Measurements from ENCODE around the gene KLHL2. TPM values are rescaled to one million over a fixed set of nuclear protein-coding genes. Genes with fewer than 3 reads are reported as not detected.
A peak's percentile ranks its signal among the peaks of the same experiment; 100 is the strongest.
"Not testable (repeated sequence)": the region's sequence is repeated elsewhere in the genome, so short reads cannot be mapped to it uniquely, and the experiment has no call there.

KLHL2 gene
- total and polyA plus RNA-seq, 2 of the 13 experiments (the other 11 are each of a cell fraction or from before 2014, with no cell fraction given): 9.2 to 17.6 TPM

GRCh38 chr4:165229490-165230200 lies 22.3 kb downstream of the KLHL2 start:
- POLR2A ChIA-PET; H3K4me3 ChIP-seq (replicated peaks in 1 of 3; ENCODE audit: insufficient read depth in 1 of 3, low read depth in 2 of 3, low read length in 3 of 3); H3K79me2 ChIP-seq (ENCODE audit: insufficient read depth, low read length); intact Hi-C loops (cut with micrococcal nuclease; ENCODE audit: unreplicated experiment); H3K36me3 ChIP-seq (replicated peaks in 1 of 2; ENCODE audit: control insufficient read depth in 1 of 2, insufficient read depth in 2 of 2, low read length in 2 of 2); H2AFZ ChIP-seq (ENCODE audit: low read length); H3K4me1 ChIP-seq (ENCODE audit: insufficient read depth, low read length); H3K9me3 ChIP-seq (ENCODE audit: low read length); CTCF ChIA-PET (ENCODE audit: low intra/inter-chr PET ratio, low total read pairs); H3K9ac ChIP-seq (ENCODE audit: insufficient read depth, low read depth, low read length); ATAC-seq; DNase-seq (ENCODE audit: low spot score); H3K4me2 ChIP-seq (ENCODE audit: low read depth, low read length); BruUV-seq (replicated peaks); H4K20me1 ChIP-seq (ENCODE audit: insufficient read depth, low read length); in situ Hi-C loops (cut with HindIII; ENCODE audit: extremely low pct_ligation_motif_present, low pct_unique_long_range_greater_than_20kb); H3K27me3 ChIP-seq (ENCODE audit: control insufficient read depth in 1 of 2, insufficient read depth in 2 of 2, low read length in 2 of 2); H3K27ac ChIP-seq (ENCODE audit: extremely low read length, insufficient read depth, low read length): not testable (repeated sequence)
- FAIRE-seq: peak; percentile 53
- WGBS (ENCODE audit: low lambda C conversion rate): 94% methylated on average over 4 of the region's 4 CpGs

GRCh38 chr4:165232623-165233433 lies 25.5 kb downstream of the KLHL2 start:
- H4K20me1 ChIP-seq (ENCODE audit: insufficient read depth, low read length); in situ Hi-C loops (cut with HindIII; ENCODE audit: extremely low pct_ligation_motif_present, low pct_unique_long_range_greater_than_20kb); H3K27ac ChIP-seq (ENCODE audit: extremely low read length, insufficient read depth, low read length); H3K36me3 ChIP-seq (replicated peaks in 1 of 2; ENCODE audit: control insufficient read depth in 1 of 2, insufficient read depth in 2 of 2, low read length in 2 of 2); DNase-seq (ENCODE audit: low spot score); H3K79me2 ChIP-seq (ENCODE audit: insufficient read depth, low read length); POLR2A ChIA-PET; FAIRE-seq; H3K4me1 ChIP-seq (ENCODE audit: insufficient read depth, low read length); H3K9me3 ChIP-seq (ENCODE audit: low read length); BruUV-seq (replicated peaks); H3K27me3 ChIP-seq (ENCODE audit: control insufficient read depth in 1 of 2, insufficient read depth in 2 of 2, low read length in 2 of 2); H3K9ac ChIP-seq (ENCODE audit: insufficient read depth, low read depth, low read length); H3K4me2 ChIP-seq (ENCODE audit: low read depth, low read length); CTCF ChIA-PET (ENCODE audit: low intra/inter-chr PET ratio, low total read pairs); ATAC-seq; H2AFZ ChIP-seq (ENCODE audit: low read length); H3K4me3 ChIP-seq (replicated peaks in 1 of 3; ENCODE audit: insufficient read depth in 1 of 3, low read depth in 2 of 3, low read length in 3 of 3); intact Hi-C loops (cut with micrococcal nuclease; ENCODE audit: unreplicated experiment): not testable (repeated sequence)
- 98% methylated on average over 4 of the region's 4 CpGs for WGBS (ENCODE audit: low lambda C conversion rate)
